Keratinocyte (primary cell): ENCODE data around the gene SETX.
"Not testable (repeated sequence)": the region's sequence is repeated elsewhere in the genome, so short reads cannot be mapped to it uniquely, and the experiment has no call there.

Source experiments
- CTCF ChIP-seq, 3 experiments: IDR thresholded peaks in 1 of 3; conservative IDR thresholded peaks in 1 of 3; optimal IDR thresholded peaks in 1 of 3; 2 replicates in 2 of 3; 3 replicates in 1 of 3; pipeline versions ENCODE3 to v1.5.1; 2011; ENCODE audit warnings: low read length in 3 of 3, mild to moderate bottlenecking in 3 of 3, moderate library complexity in 2 of 3, control low read depth in 1 of 3, inconsistent platforms in 1 of 3; ENCODE audit not compliant: insufficient read depth in 2 of 3; ENCODE audit errors: extremely low read depth in 1 of 3
- EZH2 ChIP-seq: IDR thresholded peaks from one replicate; pipeline ENCODE4 v1.6.1; 2012; ENCODE audit warnings: inconsistent platforms, mild to moderate bottlenecking, low read length, moderate library complexity

- TF ChIP-seq CTCF (optimal IDR thresholded peaks at IDR 0.05 in 1 of 3, IDR thresholded peaks at IDR 0.05 in 1 of 3, conservative IDR thresholded peaks at IDR 0.05 in 1 of 3; ENCODE audit: extremely low read depth in 1 of 3, insufficient read depth in 2 of 3, low read length in 3 of 3); EZH2: not testable (repeated sequence)
Measured at GRCh38 chr9:132378416-132378815, 23.6 kb upstream of the SETX start.
